Immature natural killer cell (primary cell): ENCODE results near the gene LIN7B. TPM values are rescaled to one million over a fixed set of nuclear protein-coding genes. Genes with fewer than 3 reads are reported as not detected.

Source experiments
- DNase-seq, 3 donors: peaks; one replicate each; pipeline ENCODE4 v3.0.0; 2022; ENCODE audit warnings: mixed read lengths in 1 of 3
- H3K27ac Mint-ChIP-seq, 6 donors: one replicate each; pipeline ENCODE4 v1.8.0; 2020; ENCODE audit warnings: mixed read lengths in 6 of 6, mild to moderate bottlenecking in 5 of 6, inconsistent platforms in 4 of 6, moderate library complexity in 3 of 6
- H3K27me3 Mint-ChIP-seq, 3 donors: one replicate each; pipeline ENCODE4 v1.8.0; 2020 to 2021; ENCODE audit warnings: low read depth in 3 of 3, mild to moderate bottlenecking in 3 of 3, mixed read lengths in 3 of 3, moderate library complexity in 3 of 3, inconsistent platforms in 1 of 3
- H3K36me3 Mint-ChIP-seq, 3 donors: one replicate each; pipeline ENCODE4 v1.8.0; 2020; ENCODE audit warnings: mixed read lengths in 3 of 3, inconsistent platforms in 2 of 3, mild to moderate bottlenecking in 2 of 3
- H3K4me1 Mint-ChIP-seq, 2 donors: one replicate each; pipeline ENCODE4 v1.8.0; 2020; ENCODE audit warnings: inconsistent platforms in 2 of 2, mild to moderate bottlenecking in 2 of 2, mixed read lengths in 2 of 2, moderate library complexity in 1 of 2
- H3K4me3 Mint-ChIP-seq, 5 donors: one replicate each; pipeline ENCODE4 v1.8.0; 2020; ENCODE audit warnings: mild to moderate bottlenecking in 5 of 5, mixed read lengths in 5 of 5, inconsistent platforms in 3 of 5, moderate library complexity in 3 of 5
- H3K9me3 Mint-ChIP-seq, 6 donors: one replicate each; pipeline ENCODE4 v1.8.0; 2020; ENCODE audit warnings: mild to moderate bottlenecking in 6 of 6, mixed read lengths in 6 of 6, inconsistent platforms in 4 of 6, moderate library complexity in 3 of 6
- polyA plus RNA-seq, 3 donors: library from polyadenylated mRNA; unstranded; fragments of 300-500 nt; fragmentation: Illumina TruSeq; gene quantifications; one replicate each; pipeline ENCODE4 v1.2.3, GENCODE V29; 2021

Gene LIN7B
- polyA plus RNA-seq, 3 donors from 2014 or later, result 3.2 to 6.9 (median 5.6) TPM

DNA sequence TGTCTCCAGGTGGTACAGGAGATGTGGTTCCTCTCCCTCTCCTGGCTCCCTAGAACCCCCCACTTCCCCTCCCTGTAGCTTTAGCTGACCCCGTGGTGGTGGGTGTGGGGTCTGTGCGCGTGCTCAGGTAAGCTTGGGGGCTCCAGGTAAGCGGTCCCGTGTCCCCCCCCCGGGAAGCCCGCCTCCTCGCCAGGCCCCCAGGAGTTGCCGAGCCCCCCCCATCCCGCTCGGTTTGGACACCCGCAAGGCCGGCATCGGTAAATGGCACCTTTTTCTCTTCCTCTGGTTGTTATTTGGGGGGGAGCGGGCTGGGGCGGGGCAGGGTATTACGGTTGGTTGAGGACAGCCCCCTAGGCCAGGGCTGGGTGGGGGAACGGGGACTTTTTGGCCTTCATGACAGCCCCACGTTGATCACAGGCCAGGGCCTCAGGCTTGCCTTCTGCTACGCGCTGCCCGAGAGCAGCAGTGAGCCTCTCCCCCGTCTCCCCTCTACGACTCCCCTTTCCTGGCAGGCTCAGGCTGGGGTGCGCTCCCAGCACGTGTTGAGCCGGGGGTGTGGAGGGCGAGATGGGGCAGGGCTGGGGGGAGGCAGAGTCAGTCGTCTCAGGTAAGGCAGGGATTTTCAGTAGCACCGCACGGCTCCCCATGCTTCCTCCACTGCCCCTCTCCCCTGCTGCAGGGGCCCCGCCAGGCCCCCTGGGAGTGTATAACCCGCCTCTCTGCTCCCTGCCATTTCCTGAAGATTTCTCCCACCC, 10.7 kb upstream of the LIN7B start:
- Mint-ChIP-seq H3K36me3 (peaks cover 18 to 31% (median 23%) of the 10 kb centered on the region in 3 donors), H3K27ac (no peak overlapping the region), H3K27me3 (peaks cover 6 to 8% (median 8%) of the 10 kb centered on the region in 3 donors), H3K4me1 (peaks cover 0 to 1% of the 10 kb centered on the region in 2 donors), H3K9me3 (no peaks in the 10 kb centered on the region), H3K4me3 (no peak overlapping the region)
- no peak for DNase-seq

DNA sequence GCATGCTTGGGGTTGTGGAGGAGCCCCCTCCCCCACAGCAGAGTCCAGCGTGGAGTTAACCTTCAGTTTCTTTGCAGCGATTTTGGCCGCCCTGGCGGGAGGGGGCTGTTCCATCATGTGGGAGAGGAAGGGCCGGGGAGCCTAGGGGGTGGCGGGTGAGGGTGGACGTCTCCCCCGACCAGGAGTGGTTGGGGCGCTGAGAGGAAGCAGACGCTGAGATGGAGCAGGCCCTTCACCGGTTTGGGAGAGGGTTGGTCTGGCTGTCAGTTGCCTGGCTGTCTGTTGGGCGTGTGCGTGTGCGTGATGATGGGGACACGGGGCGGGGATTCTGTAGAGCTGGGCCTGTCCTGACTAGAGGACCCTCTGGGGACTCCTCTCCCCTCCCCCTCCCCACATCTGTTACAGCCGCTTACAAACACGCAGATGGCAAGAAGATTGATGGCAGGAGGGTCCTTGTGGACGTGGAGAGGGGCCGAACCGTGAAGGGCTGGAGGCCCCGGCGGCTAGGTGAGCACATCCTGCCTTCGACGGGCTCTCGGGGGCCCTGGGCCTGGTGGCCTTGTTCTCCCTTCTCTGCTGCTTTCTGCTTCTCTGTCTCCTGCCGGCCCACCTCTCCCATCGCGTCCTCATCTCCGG, 9.8 kb upstream of the LIN7B start:
- peaks cover 0 to 1% of the 10 kb centered on the region in 2 donors for H3K4me1 Mint-ChIP-seq
- H3K4me3 Mint-ChIP-seq, result no peak overlapping the region
- H3K27ac Mint-ChIP-seq, result peak overlapping the region in 2 of 6 donors; percentile 39 to 83
- no peaks in the 10 kb centered on the region for H3K9me3 Mint-ChIP-seq
- peaks cover 7 to 8% (median 8%) of the 10 kb centered on the region in 3 donors for H3K27me3 Mint-ChIP-seq
- peaks cover 21 to 31% (median 25%) of the 10 kb centered on the region in 3 donors for H3K36me3 Mint-ChIP-seq
- no peak for DNase-seq

DNA sequence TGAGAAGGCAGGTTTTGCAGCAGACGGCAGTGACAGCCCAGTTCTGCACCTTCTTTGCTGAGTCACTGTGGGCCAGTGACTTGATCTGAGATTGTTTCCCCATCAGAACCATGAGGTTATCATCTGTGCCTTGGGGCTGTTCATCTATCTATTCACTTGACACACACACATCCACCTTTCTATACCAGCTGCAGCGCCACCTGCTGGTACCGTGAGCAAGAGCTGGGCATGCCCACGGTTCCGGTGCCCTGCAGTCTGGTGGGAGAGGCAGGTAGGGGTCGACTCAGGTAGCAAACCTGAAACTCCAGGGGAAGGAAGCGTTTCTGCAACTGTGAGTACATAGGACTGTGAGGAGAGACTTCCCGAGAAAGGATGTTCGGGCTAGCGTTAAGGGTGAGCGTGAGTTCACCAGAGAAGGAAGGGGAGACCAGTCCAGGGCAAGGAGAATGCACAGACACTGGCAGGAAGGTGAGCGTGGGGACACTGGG, 7.5 kb upstream of the LIN7B start:
- DNase-seq, result peak; percentile 35 to 47 (median 36)
- H3K27ac Mint-ChIP-seq, result peak overlapping the region in 1 of 6 donors; percentile 17
- H3K4me3 Mint-ChIP-seq, result no peak overlapping the region
- H3K36me3 Mint-ChIP-seq, result peaks cover 17 to 25% (median 19%) of the 10 kb centered on the region in 3 donors
- H3K27me3 Mint-ChIP-seq, result peaks cover 5 to 7% (median 6%) of the 10 kb centered on the region in 3 donors
- H3K4me1 Mint-ChIP-seq, result peaks cover 0 to 1% of the 10 kb centered on the region in 2 donors
- no peaks in the 10 kb centered on the region for H3K9me3 Mint-ChIP-seq

DNA sequence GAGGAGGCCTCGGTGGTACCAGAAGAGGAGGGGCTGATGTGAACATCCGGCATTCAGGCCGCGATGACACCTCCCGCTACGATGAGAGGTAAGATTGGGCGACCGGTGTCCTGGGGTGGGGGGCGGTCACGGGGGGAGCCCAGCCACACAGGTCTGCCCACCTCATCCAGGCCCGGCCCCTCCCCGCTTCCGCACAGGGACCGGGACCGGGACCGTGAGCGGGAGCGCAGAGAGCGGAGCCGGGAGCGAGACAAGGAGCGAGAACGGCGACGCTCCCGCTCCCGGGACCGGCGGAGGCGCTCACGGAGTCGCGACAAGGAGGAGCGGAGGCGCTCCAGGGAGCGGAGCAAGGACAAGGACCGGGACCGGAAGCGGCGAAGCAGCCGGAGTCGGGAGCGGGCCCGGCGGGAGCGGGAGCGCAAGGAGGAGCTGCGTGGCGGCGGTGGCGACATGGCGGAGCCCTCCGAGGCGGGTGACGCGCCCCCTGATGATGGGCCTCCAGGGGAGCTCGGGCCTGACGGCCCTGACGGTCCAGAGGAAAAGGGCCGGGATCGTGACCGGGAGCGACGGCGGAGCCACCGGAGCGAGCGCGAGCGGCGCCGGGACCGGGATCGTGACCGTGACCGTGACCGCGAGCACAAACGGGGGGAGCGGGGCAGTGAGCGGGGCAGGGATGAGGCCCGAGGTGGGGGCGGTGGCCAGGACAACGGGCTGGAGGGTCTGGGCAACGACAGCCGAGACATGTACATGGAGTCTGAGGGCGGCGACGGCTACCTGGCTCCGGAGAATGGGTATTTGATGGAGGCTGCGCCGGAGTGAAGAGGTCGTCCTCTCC, 6.3 kb upstream of the LIN7B start:
- no peak for DNase-seq
- Mint-ChIP-seq H3K36me3 (peaks cover 17 to 25% (median 19%) of the 10 kb centered on the region in 3 donors), H3K4me1 (peaks cover 0 to 1% of the 10 kb centered on the region in 2 donors), H3K9me3 (no peaks in the 10 kb centered on the region), H3K27ac (no peak overlapping the region), H3K27me3 (peaks cover 5 to 7% (median 6%) of the 10 kb centered on the region in 3 donors), H3K4me3 (no peak overlapping the region)

DNA sequence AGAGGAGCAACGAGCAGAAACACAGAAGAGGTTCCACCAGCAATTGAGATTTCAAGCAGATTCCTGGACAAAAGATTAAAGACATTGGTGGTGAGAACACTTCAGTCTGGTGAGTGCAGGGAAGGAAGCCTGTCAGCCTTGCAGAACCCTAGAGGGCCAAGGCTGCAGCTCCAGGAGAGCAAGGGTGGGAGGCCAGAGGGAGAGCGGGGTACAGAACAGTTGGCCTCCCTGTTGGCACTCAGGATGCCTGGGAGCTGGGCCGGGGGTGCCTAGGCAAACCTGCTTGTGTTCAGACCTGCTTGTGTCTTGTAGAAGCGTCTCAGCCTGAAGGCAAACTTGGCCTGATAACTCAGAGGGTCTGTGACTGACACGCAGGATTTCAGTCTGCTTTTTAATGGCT, 5.1 kb upstream of the LIN7B start:
- no peak for DNase-seq
- Mint-ChIP-seq H3K9me3 (no peaks in the 10 kb centered on the region), H3K27ac (peak overlapping the region in 3 of 6 donors; percentile 1 to 37 (median 19)), H3K36me3 (peaks cover 17 to 25% (median 19%) of the 10 kb centered on the region in 3 donors), H3K27me3 (peaks cover 5 to 7% (median 6%) of the 10 kb centered on the region in 3 donors), H3K4me3 (no peak overlapping the region), H3K4me1 (peaks cover 10 to 11% of the 10 kb centered on the region in 2 donors)

DNA sequence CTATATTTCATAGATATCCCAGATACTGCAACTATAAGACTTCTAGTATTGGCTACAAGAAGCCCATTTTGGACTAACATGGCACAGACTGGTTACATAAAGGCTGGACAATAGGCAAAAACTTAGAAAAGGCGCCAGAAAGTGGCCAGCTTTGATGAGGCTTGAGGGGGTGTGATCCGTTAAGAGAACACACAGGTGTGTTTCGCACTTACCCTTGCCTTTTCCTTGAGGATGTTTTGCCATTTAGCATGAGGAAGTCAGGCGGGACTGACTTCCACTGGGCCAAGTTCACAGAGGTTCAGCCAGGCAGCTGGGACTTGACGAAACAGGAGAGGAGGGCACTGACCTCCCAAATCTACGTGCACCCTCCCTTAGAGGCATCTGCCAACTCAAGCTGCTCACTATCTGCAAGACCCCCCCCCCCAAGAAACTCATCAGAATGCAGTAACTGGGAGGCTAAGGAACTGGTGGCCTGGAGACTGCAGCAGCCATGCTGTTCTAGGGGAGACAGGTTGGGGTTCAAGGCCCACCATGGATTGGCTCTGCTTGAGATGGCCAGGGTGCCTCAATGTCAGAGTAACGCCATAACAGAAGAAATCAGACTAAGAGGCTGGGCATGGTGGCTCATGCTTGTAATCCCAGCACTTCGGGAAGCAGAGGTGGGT, 4.5 kb upstream of the LIN7B start:
- Mint-ChIP-seq H3K4me1 (peaks cover 11% of the 10 kb centered on the region in 2 donors), H3K36me3 (peaks cover 16 to 24% (median 19%) of the 10 kb centered on the region in 3 donors), H3K27me3 (peaks cover 5 to 7% (median 6%) of the 10 kb centered on the region in 3 donors), H3K27ac (peak overlapping the region in 1 of 6 donors; percentile 1), H3K9me3 (no peaks in the 10 kb centered on the region), H3K4me3 (no peak overlapping the region)
- DNase-seq, result no peak

DNA sequence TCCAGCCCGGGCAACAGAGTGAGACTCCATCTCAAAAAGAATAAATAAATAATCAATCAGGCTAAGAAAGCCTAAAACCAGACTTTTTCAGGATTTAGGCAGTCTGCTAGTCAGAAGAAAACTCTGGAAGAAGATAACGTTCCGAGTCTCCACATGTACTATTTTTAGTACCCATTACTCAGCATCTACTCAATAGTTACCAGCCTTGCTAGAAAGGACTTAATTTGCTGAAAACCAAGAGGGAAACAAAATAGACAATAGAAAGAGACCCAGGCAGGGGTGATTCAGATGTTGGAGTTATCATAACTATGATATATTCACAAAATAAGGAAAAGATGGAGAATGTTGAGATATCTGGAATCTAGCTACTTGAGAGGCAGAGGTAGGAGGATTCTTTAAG, 3.6 kb upstream of the LIN7B start:
- H3K9me3 Mint-ChIP-seq, result no peaks in the 10 kb centered on the region
- H3K4me3 Mint-ChIP-seq, result no peak overlapping the region
- peaks cover 5 to 7% (median 6%) of the 10 kb centered on the region in 3 donors for H3K27me3 Mint-ChIP-seq
- peak overlapping the region in 1 of 6 donors; percentile 55 for H3K27ac Mint-ChIP-seq
- peaks cover 15 to 18% of the 10 kb centered on the region in 2 donors for H3K4me1 Mint-ChIP-seq
- no peak for DNase-seq
- H3K36me3 Mint-ChIP-seq, result peaks cover 10 to 19% (median 15%) of the 10 kb centered on the region in 3 donors

DNA sequence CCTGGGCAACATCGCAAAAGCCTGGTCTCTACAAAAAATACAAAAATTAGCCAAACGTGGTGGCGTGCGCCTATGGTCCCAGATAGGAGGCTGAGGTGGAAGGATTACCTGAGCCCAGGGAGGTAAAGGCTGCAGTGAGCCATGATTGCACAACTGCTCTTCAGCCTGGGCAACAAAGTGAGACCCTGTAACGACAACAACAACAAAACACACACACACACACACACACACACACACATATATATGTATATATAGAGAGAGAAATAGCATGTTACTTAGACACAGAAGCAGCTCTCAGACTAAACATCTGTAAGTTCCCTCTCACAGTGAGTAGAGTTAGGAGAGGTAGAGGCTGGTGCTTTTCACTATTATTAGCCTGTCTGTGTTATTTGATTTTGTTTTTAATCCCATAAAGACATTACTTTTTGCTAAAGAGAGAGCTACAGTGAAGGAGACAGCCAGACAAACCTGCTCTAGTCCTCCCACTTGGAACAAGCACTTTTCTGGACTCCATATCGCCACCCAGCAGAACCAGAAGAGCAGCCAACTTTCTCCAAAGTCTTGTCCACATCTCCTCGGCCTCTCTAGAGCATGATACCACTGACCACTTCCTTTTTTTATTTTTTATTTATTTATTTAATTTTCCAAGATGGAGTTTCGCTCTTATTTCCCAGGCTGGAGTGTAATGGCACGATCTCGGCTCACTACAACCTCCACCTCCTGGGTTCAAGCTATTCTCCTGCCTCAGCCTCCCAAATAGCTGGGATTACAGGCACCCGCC, 2.8 kb upstream of the LIN7B start:
- H3K4me3 Mint-ChIP-seq, result peak overlapping the region in 1 of 5 donors; percentile 26

DNA sequence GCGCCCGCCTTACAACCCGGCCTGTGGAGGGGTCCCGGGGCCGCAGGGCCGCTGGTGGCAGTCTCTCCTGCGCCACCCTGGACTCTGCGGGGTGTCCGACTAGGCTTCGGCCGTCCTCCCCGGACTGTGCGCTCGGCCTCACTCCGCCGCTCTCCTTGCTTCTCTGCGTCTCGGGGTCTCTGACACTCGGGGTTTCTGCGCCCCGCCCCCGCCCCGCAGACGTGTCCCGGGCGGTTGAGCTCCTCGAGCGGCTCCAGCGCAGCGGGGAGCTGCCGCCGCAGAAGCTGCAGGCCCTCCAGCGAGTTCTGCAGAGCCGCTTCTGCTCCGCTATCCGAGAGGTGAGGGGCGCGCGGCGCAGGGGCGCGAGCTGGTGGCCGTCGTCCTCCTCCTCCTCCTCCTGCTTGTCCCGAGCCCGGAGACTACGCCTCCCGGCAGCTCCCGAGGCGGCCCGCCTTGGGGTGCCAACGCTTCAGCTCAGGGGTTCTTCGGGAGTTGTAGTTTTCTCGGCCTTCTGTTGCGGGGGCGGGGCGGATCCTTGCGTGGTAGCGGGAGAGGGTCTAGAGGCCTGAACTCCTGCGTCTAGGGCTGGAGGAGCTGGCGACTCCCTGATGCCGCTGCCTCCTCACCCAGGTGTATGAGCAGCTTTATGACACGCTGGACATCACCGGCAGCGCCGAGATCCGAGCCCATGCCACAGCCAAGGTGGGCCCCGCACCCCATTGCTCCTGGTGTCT, 627 bp downstream of the LIN7B start:
- DNase-seq, result no peak
- H3K27ac Mint-ChIP-seq, result peak overlapping the region in 3 of 6 donors; percentile 42 to 75 (median 73)

More for the DNA sequence above, 2.8 kb upstream of the LIN7B start:
- Mint-ChIP-seq H3K36me3 (peaks cover 10 to 18% (median 15%) of the 10 kb centered on the region in 3 donors), H3K27ac (no peak overlapping the region), H3K9me3 (no peaks in the 10 kb centered on the region), H3K4me1 (peaks cover 15 to 21% of the 10 kb centered on the region in 2 donors), H3K27me3 (peaks cover 5 to 7% (median 6%) of the 10 kb centered on the region in 3 donors)
- DNase-seq, result no peak

DNA sequence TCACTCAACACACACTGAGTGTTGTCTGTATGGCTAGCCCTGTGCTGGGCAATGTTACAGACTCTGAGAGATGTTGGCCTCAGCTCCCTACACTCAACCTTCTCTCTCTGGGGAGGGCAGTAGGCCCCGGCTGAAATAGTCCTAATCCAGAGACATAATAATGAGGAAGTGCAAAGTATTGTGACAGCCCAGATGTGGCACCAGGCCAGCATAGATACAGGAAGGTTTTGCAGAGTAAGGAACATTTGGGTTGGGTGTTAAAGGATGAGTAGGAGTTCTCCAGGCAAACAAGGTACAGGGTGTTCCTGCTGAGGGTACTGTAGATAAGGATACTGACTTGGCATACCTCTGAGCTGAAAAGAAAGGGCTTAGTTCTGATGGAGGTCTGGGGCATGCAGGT, 2.4 kb downstream of the LIN7B start:
- Mint-ChIP-seq H3K36me3 (no peaks in the 10 kb centered on the region), H3K27ac (peak overlapping the region in 5 of 6 donors; percentile 11 to 75 (median 53)), H3K9me3 (no peaks in the 10 kb centered on the region), H3K27me3 (peaks cover 2 to 7% (median 2%) of the 10 kb centered on the region in 3 donors), H3K4me3 (peak overlapping the region; percentile 56 to 72 (median 67)), H3K4me1 (peaks cover 39 to 51% of the 10 kb centered on the region in 2 donors)
- DNase-seq, result no peak

More for the DNA sequence above, 627 bp downstream of the LIN7B start:
- Mint-ChIP-seq H3K27me3 (peaks cover 0 to 7% (median 2%) of the 10 kb centered on the region in 3 donors), H3K36me3 (no peaks in the 10 kb centered on the region), H3K9me3 (no peaks in the 10 kb centered on the region), H3K4me1 (peaks cover 31 to 44% of the 10 kb centered on the region in 2 donors), H3K4me3 (peak overlapping the region; percentile 75 to 94 (median 85))

DNA sequence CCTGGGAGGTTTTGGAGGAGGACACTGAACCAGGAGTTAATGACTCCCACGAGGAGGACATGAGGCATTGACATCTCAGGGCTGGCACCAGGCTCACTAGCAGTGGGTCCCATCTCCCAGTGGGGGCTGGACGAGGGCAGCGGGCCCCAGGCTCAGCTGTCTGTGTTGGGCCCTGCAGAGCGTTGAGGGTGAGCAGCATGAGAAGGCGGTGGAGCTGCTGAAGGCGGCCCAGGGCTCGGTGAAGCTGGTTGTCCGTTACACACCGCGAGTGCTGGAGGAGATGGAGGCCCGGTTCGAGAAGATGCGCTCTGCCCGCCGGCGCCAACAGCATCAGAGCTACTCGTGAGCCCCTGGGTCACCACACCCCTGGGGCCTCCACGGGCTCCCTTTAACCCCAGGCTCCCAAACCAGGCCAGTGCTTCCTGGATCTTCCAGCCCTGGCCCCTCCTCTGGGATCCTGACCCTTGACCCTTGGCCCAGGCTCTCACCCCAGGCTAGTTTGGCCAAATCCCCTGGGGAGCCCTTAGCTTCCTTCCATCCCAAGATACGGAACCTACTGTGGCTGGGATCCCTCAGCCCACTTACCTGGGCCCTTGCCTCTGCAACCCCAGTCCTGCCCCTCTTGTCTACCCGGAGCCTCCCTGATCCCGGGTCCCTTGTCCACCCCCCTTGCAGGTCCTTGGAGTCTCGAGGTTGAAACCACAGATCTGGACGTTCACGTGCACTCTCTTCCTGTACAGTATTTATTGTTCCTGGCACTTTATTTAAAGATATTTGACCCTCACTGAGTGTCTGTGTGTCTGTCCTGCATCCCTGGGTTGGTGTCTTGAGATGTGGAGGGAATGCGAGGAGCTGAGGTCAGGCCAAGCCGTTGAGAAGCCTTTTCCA, 3.8 kb downstream of the LIN7B start:
- Mint-ChIP-seq H3K27me3 (peaks cover 2 to 7% (median 2%) of the 10 kb centered on the region in 3 donors), H3K36me3 (peaks cover 0 to 3% (median 0%) of the 10 kb centered on the region in 3 donors), H3K4me1 (peaks cover 39 to 51% of the 10 kb centered on the region in 2 donors), H3K4me3 (peak overlapping the region; percentile 85 to 90 (median 88)), H3K9me3 (no peaks in the 10 kb centered on the region), H3K27ac (peak overlapping the region; percentile 87 to 94 (median 92))
- DNase-seq, result no peak
